ENCODE results near the gene PSMD7. TPM values are rescaled to one million over a fixed set of nuclear protein-coding genes. Genes with fewer than 3 reads are reported as not detected.

PSMD7 gene
- total RNA-seq: 61.0 and 73.4 TPM in 2 replicates

GRCh38 chr16:74296432-74297144 lies at the start of gene PSMD7:
PSMD7 (plus strand) TSS chr16:74296814; CDS start chr16:74296915, 101 bp downstream.

Other genes with a start within 250 kb of the PSMD7 start
- 0.32 TPM in 1 of 2 replicates, not detected in the other for gene NPIPB15, start 79.5 kb downstream of the PSMD7 start, total RNA-seq
- gene CLEC18B, start 124.7 kb downstream of the PSMD7 start, total RNA-seq: 0.47 and 0.52 TPM in 2 replicates